Glutamatergic neuron (in vitro differentiated cells): ENCODE results near the gene LIN52. TPM values are rescaled to one million over a fixed set of nuclear protein-coding genes. Genes with fewer than 3 reads are reported as not detected.

Source experiments
- DNase-seq: peaks from one replicate; pipeline ENCODE4 v3.0.0; 2022
- H3K27ac Mint-ChIP-seq: one replicate; pipeline ENCODE4 v1.8.0; 2020; ENCODE audit warnings: mild to moderate bottlenecking, mixed read lengths, inconsistent platforms; ENCODE audit not compliant: unreplicated experiment
- H3K27me3 Mint-ChIP-seq: one replicate; pipeline ENCODE4 v1.8.0; 2020; ENCODE audit warnings: mild to moderate bottlenecking, moderate library complexity, mixed read lengths, inconsistent platforms; ENCODE audit not compliant: unreplicated experiment
- H3K36me3 Mint-ChIP-seq: one replicate; pipeline ENCODE4 v1.8.0; 2020; ENCODE audit warnings: mild to moderate bottlenecking, mixed read lengths, inconsistent platforms; ENCODE audit not compliant: unreplicated experiment
- H3K4me1 Mint-ChIP-seq: one replicate; pipeline ENCODE4 v1.8.0; 2020; ENCODE audit warnings: mild to moderate bottlenecking, low read depth, mixed read lengths, inconsistent platforms; ENCODE audit not compliant: unreplicated experiment
- H3K4me3 Mint-ChIP-seq: one replicate; pipeline ENCODE4 v1.8.0; 2020; ENCODE audit warnings: mild to moderate bottlenecking, mixed read lengths, inconsistent platforms; ENCODE audit not compliant: unreplicated experiment
- H3K9me3 Mint-ChIP-seq: one replicate; pipeline ENCODE4 v1.8.0; 2020; ENCODE audit warnings: mild to moderate bottlenecking, moderate library complexity, mixed read lengths, inconsistent platforms; ENCODE audit not compliant: unreplicated experiment
- total RNA-seq: library from RNA; stranded (reverse); fragmentation: NEBNext Ultra II Directional; extraction: Animal tissue kit (Norgen Biotek cat#: 25700); gene quantifications from one replicate; pipeline ENCODE4 v1.2.1, GENCODE V29; 2021; ENCODE audit not compliant: unreplicated experiment
- TF ChIP-seq, protein P1 (sequence below): fragments of 200-600 bp; sonication (generic); IDR thresholded peaks from one replicate; pipeline ENCODE4 v1.5.0; 2021; ENCODE audit not compliant: partially characterized antibody, unreplicated experiment

The LIN52 gene
- total RNA-seq, 1 donor from 2014 or later, result 4.5 TPM

DNA sequence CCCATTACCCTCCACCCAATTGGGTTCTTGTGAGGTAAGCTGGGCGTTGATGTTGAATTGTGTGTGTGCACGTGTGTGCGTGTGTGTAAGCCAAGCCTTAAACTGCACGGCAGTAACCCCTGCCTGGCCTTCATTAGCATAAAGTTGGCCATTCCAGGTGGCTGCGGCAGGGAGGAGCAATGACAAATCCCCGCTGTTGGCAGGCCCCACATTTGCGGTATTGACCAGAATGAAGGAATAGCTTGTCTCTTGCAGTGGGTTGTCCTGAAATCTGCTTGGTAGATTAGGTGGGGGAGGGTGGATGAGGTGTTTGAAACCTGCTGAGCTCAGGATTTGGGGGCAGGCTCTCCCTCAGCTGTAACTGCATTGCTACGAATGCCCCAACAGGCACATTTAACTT is 161.8 kb downstream of the LIN52 start:
- Mint-ChIP-seq H3K36me3 (peaks cover 4% of the 10 kb centered on the region), H3K27ac (no peak overlapping the region), H3K4me3 (no peak overlapping the region), H3K9me3 (peaks cover 11% of the 10 kb centered on the region), H3K27me3 (peaks cover 44% of the 10 kb centered on the region), H3K4me1 (no peaks in the 10 kb centered on the region)
- no peak for DNase-seq
- TF ChIP-seq, protein P1, sequence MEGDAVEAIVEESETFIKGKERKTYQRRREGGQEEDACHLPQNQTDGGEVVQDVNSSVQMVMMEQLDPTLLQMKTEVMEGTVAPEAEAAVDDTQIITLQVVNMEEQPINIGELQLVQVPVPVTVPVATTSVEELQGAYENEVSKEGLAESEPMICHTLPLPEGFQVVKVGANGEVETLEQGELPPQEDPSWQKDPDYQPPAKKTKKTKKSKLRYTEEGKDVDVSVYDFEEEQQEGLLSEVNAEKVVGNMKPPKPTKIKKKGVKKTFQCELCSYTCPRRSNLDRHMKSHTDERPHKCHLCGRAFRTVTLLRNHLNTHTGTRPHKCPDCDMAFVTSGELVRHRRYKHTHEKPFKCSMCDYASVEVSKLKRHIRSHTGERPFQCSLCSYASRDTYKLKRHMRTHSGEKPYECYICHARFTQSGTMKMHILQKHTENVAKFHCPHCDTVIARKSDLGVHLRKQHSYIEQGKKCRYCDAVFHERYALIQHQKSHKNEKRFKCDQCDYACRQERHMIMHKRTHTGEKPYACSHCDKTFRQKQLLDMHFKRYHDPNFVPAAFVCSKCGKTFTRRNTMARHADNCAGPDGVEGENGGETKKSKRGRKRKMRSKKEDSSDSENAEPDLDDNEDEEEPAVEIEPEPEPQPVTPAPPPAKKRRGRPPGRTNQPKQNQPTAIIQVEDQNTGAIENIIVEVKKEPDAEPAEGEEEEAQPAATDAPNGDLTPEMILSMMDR, result no peak

DNA sequence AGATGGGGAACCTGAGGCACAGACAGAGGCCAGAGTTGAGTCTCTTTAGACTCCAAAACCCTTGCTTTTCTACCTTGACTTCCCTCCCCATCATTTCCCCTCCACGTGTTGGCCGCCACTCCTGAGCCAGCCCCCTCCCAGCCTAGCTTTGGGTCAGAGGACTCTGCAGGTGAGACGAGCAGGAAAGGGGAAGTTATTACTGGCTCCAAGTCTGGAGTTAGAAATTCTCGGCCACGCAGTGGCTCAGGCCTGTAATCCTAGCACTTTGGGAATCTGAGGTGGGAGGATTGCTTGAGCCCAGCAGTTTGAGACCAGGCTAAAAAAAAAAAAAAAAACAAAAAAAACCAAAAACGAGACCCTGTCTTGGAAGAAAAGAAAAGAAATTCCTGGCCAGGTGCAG is 163.3 kb downstream of the LIN52 start:
- TF ChIP-seq, protein P1, result no peak
- Mint-ChIP-seq H3K36me3 (peaks cover 4% of the 10 kb centered on the region), H3K4me3 (no peak overlapping the region), H3K4me1 (no peaks in the 10 kb centered on the region), H3K27me3 (peaks cover 31% of the 10 kb centered on the region), H3K9me3 (peaks cover 8% of the 10 kb centered on the region), H3K27ac (no peak overlapping the region)
- DNase-seq, result no peak

- no peak overlapping the region for H3K27ac Mint-ChIP-seq
- H3K27me3 Mint-ChIP-seq, result peaks cover 17% of the 10 kb centered on the region
- TF ChIP-seq, protein P1, result no peak
- H3K4me3 Mint-ChIP-seq, result no peak overlapping the region
- H3K36me3 Mint-ChIP-seq, result peaks cover 4% of the 10 kb centered on the region
- H3K9me3 Mint-ChIP-seq, result no peaks in the 10 kb centered on the region
- H3K4me1 Mint-ChIP-seq, result no peaks in the 10 kb centered on the region
- no peak for DNase-seq
Observed at GRCh38 chr14:74249433-74250375, 164.9 kb downstream of the LIN52 start.

Other genes with a start within 250 kb of the LIN52 start
- gene PTGR2, start 233.1 kb upstream of the LIN52 start, total RNA-seq, result 8.7 TPM
- 50.7 TPM for gene ZNF410, start 198.1 kb upstream of the LIN52 start, total RNA-seq
- 2.8 TPM for gene FAM161B, start 134.9 kb upstream of the LIN52 start, total RNA-seq
- gene COQ6, start 134.7 kb upstream of the LIN52 start, total RNA-seq, result 13.7 TPM
- 7.8 TPM for gene ENTPD5, start 65.7 kb upstream of the LIN52 start, total RNA-seq
- 0.91 TPM for gene BBOF1, start 65.6 kb upstream of the LIN52 start, total RNA-seq
- 8.6 TPM for gene ALDH6A1, start 503 bp upstream of the LIN52 start, total RNA-seq
- gene VSX2, start 154.5 kb downstream of the LIN52 start, total RNA-seq, result not detected
- 73.7 TPM for gene ABCD4, start 218.0 kb downstream of the LIN52 start, total RNA-seq